Uterus (tissue), 2 donors: Measurements from ENCODE around the gene SANBR.

Source experiments
- CTCF ChIP-seq, 4 experiments: fragments of 200-600 bp in 2 of 4; fragments of 450-650 bp in 2 of 4; sonication (generic) in 2 of 4; IDR thresholded peaks; one replicate each; pipeline ENCODE4 v1.5.1; 2016 to 2019; ENCODE audit warnings: antibody characterized with exemption in 4 of 4, mild to moderate bottlenecking in 2 of 4, moderate library complexity in 1 of 4
- POLR2A ChIP-seq, 2 donors: fragments of 450-650 bp; IDR thresholded peaks; one replicate each; pipeline ENCODE4 v1.6.1; 2016; ENCODE audit warnings: antibody characterized with exemption in 2 of 2, mild to moderate bottlenecking in 1 of 2, moderate library complexity in 1 of 2

GRCh38 chr2:61109291-61109690 lies 43.6 kb downstream of the SANBR start:
- TF ChIP-seq CTCF (IDR thresholded peaks at IDR 0.05) (no peak), POLR2A (IDR thresholded peaks at IDR 0.05) (no peak)
